Caco-2 (cell line): ENCODE measurements around the gene RNU1-1. TPM values are rescaled to one million over a fixed set of nuclear protein-coding genes. Genes with fewer than 3 reads are reported as not detected.
"Not testable (repeated sequence)": the region's sequence is repeated elsewhere in the genome, so short reads cannot be mapped to it uniquely, and the experiment has no call there.

ENCODE experiments used
- BruUV-seq: library from RNA; stranded (reverse); fragments of 400-500 nt; replicated peaks from 2 replicates; lab custom pipeline; 2021; lab: Mats Ljungman, UMichigan
- CTCF ChIA-PET: fragments of 300-600 bp; sonication (Branson Sonifier 250); formaldehyde crosslinking; loops from one replicate; lab custom pipeline; 2022; ENCODE audit warnings: antibody characterized with exemption; lab: Charles Lee
- POLR2A ChIA-PET: fragments of 300-600 bp; sonication (Branson Sonifier 250); formaldehyde crosslinking; loops from one replicate; lab custom pipeline; 2022; ENCODE audit warnings: antibody characterized with exemption; lab: Charles Lee
- DNase-seq, 2 experiments: peaks; one replicate each; pipeline versions ENCODE4 v3.0.0 to v3.0.0-alpha.2; 2020 to 2022
- H3K27me3 ChIP-seq: replicated peaks from 2 replicates; pipeline ENCODE4 v1.6.0; 2011; ENCODE audit warnings: low read length; ENCODE audit not compliant: control insufficient read depth, insufficient read depth
- H3K36me3 ChIP-seq: 2 replicates; pipeline ENCODE4 v1.5.1; 2011; ENCODE audit warnings: low read length; ENCODE audit not compliant: control insufficient read depth, insufficient read depth
- H3K4me1 ChIP-seq: fragments of 250-450 bp; sonication (Bioruptor Pico); 2 replicates; pipeline ENCODE4 v1.5.1; 2020; ENCODE audit warnings: mild to moderate bottlenecking
- H3K4me3 ChIP-seq: 2 replicates; pipeline ENCODE4 v1.5.1; 2011; ENCODE audit warnings: low read depth, mild to moderate bottlenecking, control low read depth, low read length
- H3K9me3 ChIP-seq: fragments of 250-450 bp; sonication (Bioruptor Pico); 2 replicates; pipeline ENCODE4 v1.5.1; 2020; ENCODE audit warnings: mild to moderate bottlenecking, moderate library complexity
- H3K27ac Mint-ChIP-seq: one replicate; pipeline ENCODE4 v1.8.0; 2022; ENCODE audit warnings: mixed read lengths; ENCODE audit not compliant: unreplicated experiment
- H3K27me3 Mint-ChIP-seq: one replicate; pipeline ENCODE4 v1.8.0; 2022; ENCODE audit warnings: mixed read lengths; ENCODE audit not compliant: insufficient read depth, unreplicated experiment
- H3K36me3 Mint-ChIP-seq: one replicate; pipeline ENCODE4 v1.8.0; 2022; ENCODE audit warnings: mild to moderate bottlenecking, mixed read lengths; ENCODE audit not compliant: insufficient read depth, unreplicated experiment
- H3K4me1 Mint-ChIP-seq: one replicate; pipeline ENCODE4 v1.8.0; 2022; ENCODE audit warnings: low read depth, mixed read lengths; ENCODE audit not compliant: unreplicated experiment
- H3K4me3 Mint-ChIP-seq: one replicate; pipeline ENCODE4 v1.8.0; 2022; ENCODE audit warnings: mild to moderate bottlenecking, moderate library complexity, mixed read lengths; ENCODE audit not compliant: unreplicated experiment
- H3K9me3 Mint-ChIP-seq: one replicate; pipeline ENCODE4 v1.8.0; 2022; ENCODE audit warnings: mixed read lengths; ENCODE audit not compliant: unreplicated experiment
- CTCF ChIP-seq, 2 experiments: fragments of 200-600 bp in 1 of 2; IDR thresholded peaks; 1 replicate in 1 of 2; 2 replicates in 1 of 2; pipeline versions ENCODE4 v1.5.1 to v1.8.0; 2011 to 2022; ENCODE audit warnings: antibody characterized with exemption in 1 of 2, control low read depth in 1 of 2, inconsistent platforms in 1 of 2, low read depth in 1 of 2, low read length in 1 of 2, mild to moderate bottlenecking in 1 of 2, moderate library complexity in 1 of 2; ENCODE audit not compliant: insufficient read depth in 1 of 2, severe bottlenecking in 1 of 2, unreplicated experiment in 1 of 2
- intact Hi-C: fragments of 100-400 bp; cut with micrococcal nuclease; formaldehyde crosslinking; loops from one replicate; pipeline ENCODE4 v1.10.0; 2022; ENCODE audit not compliant: unreplicated experiment
- total RNA-seq: library from RNA; stranded (reverse); gene quantifications from 2 replicates; pipeline ENCODE4 v1.2.3, GENCODE V29; 2022

RNU1-1 gene
- total RNA-seq, 1 experiment from 2014 or later: 1,622 TPM

DNA sequence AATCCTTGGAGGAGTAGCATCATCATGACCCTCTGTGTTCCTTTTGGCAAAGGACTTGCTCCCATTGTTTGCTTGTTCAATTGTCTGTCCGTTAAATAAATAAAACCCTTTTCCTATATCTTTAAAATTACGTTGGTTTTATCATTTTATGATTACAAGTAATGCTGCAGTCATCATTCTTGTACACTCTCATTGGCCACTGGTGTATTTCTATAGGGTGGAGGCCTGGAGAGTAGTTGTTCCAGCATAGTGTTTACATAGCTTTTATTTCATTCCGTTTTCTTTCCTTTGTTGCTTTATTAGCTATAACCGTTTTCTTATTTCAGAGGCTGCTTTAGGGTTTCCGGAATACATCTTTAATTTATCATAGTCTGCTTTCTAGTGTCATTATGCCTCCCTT lies 7.6 kb upstream of the RNU1-1 start:
- H3K4me3 Mint-ChIP-seq, H3K9me3 ChIP-seq, H3K36me3 ChIP-seq, CTCF ChIA-PET, POLR2A ChIA-PET, H3K27me3 ChIP-seq, H3K4me1 Mint-ChIP-seq, DNase-seq, H3K9me3 Mint-ChIP-seq, intact Hi-C loops, H3K4me3 ChIP-seq, H3K36me3 Mint-ChIP-seq, H3K27me3 Mint-ChIP-seq, H3K4me1 ChIP-seq, BruUV-seq, H3K27ac Mint-ChIP-seq: not testable (repeated sequence)

DNA sequence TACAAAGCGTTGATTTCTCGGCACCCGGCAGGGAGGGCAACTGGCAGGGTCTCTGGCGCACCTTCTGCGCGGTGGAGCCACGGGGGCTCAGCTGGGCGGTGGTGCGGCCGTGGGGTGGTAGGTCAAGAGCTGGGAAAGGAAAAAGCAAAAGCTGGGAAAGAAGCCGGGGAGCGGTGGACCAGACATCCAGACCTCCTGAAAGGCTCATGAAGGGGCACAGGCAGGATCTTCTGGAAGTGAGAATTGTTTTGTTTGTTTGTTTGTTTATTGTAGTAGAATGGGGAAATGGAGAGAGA lies 7.2 kb upstream of the RNU1-1 start:
- intact Hi-C loops: no loop called here
- H3K4me1 ChIP-seq: no peaks in the 10 kb centered on the region
- H3K36me3 Mint-ChIP-seq: no peaks in the 10 kb centered on the region
- no peaks in the 10 kb centered on the region for H3K27me3 Mint-ChIP-seq
- no peak for TF ChIP-seq CTCF (IDR thresholded peaks at IDR 0.05; ENCODE audit: insufficient read depth in 1 of 2, low read depth in 1 of 2, low read length in 1 of 2, severe bottlenecking in 1 of 2, unreplicated experiment in 1 of 2)
- CTCF ChIA-PET: no interaction called here
- no peak overlapping the region for H3K4me3 ChIP-seq
- DNase-seq: no peak
- POLR2A ChIA-PET: no interaction called here
- H3K4me1 Mint-ChIP-seq: no peaks in the 10 kb centered on the region
- no peaks in the 10 kb centered on the region for H3K27me3 ChIP-seq
- BruUV-seq: no TSS peak
- no peak overlapping the region for H3K4me3 Mint-ChIP-seq
- no peak overlapping the region for H3K27ac Mint-ChIP-seq
- H3K36me3 ChIP-seq: no peaks in the 10 kb centered on the region
- H3K9me3 ChIP-seq: no peaks in the 10 kb centered on the region
- no peaks in the 10 kb centered on the region for H3K9me3 Mint-ChIP-seq

GRCh38 chr1:16520435-16521287 lies 6.6 kb upstream of the RNU1-1 start:
- POLR2A ChIA-PET, H3K27me3 Mint-ChIP-seq, H3K27me3 ChIP-seq, BruUV-seq, H3K9me3 Mint-ChIP-seq, H3K27ac Mint-ChIP-seq, H3K36me3 Mint-ChIP-seq, H3K4me3 Mint-ChIP-seq, DNase-seq, H3K9me3 ChIP-seq, H3K36me3 ChIP-seq, H3K4me3 ChIP-seq, intact Hi-C loops, H3K4me1 ChIP-seq, H3K4me1 Mint-ChIP-seq, CTCF ChIA-PET: not testable (repeated sequence)

DNA sequence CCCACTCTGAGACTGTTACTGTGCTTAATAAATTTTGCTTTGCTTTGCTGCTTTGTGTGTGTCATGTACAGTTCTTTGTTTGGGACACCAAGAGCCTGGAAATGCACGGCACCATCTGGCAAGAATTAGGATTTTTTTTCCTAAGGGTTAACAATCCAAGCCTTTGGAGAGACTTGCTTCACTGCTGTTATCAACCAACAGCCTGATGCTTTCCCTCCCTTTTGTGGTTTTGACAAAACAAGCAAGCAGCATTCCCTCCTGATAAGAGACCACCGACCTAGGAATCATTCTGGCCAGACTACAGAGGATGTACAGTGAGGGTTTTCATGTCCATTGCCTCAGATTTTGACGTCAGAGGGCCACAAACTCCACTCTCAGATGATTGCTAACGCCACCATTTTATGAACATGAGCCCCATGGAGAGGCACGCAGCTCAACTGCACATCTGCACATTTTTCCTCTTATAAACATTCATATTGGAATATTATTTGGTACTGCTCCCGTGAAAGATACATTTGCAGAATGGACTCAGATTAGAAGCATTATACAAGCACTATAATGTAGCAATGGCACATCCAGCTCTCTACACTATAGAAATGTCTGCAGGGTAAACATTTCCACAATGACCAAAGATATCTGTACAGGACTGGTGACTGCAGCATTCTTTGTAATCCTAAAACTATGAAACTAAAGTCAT lies 5.3 kb upstream of the RNU1-1 start:
- intact Hi-C loops, BruUV-seq, CTCF ChIA-PET, H3K4me1 Mint-ChIP-seq, H3K27me3 ChIP-seq, H3K9me3 ChIP-seq, H3K36me3 Mint-ChIP-seq, POLR2A ChIA-PET, H3K27me3 Mint-ChIP-seq, H3K4me1 ChIP-seq, H3K4me3 Mint-ChIP-seq, H3K9me3 Mint-ChIP-seq, H3K4me3 ChIP-seq, H3K27ac Mint-ChIP-seq, DNase-seq, H3K36me3 ChIP-seq: not testable (repeated sequence)

GRCh38 chr1:16518913-16519254 lies 4.8 kb upstream of the RNU1-1 start:
- DNase-seq, H3K9me3 ChIP-seq, CTCF ChIA-PET, intact Hi-C loops, POLR2A ChIA-PET, H3K4me1 Mint-ChIP-seq, H3K4me1 ChIP-seq, BruUV-seq, H3K9me3 Mint-ChIP-seq, H3K4me3 ChIP-seq, H3K36me3 ChIP-seq, H3K27me3 ChIP-seq, H3K27me3 Mint-ChIP-seq, H3K36me3 Mint-ChIP-seq, H3K4me3 Mint-ChIP-seq, H3K27ac Mint-ChIP-seq: not testable (repeated sequence)

- H3K9me3 ChIP-seq, H3K36me3 ChIP-seq, DNase-seq, H3K36me3 Mint-ChIP-seq, H3K9me3 Mint-ChIP-seq, intact Hi-C loops, H3K4me3 ChIP-seq, H3K4me1 Mint-ChIP-seq, H3K27me3 ChIP-seq, H3K27ac Mint-ChIP-seq, BruUV-seq, H3K27me3 Mint-ChIP-seq, CTCF ChIA-PET, H3K4me3 Mint-ChIP-seq, H3K4me1 ChIP-seq: not testable (repeated sequence)
- POLR2A ChIA-PET: interaction anchor here (0.5 kb wide), 1 partner anchor 704 kb away, joined by 3 read pairs; no protein-coding TSS in a partner anchor
Observed at GRCh38 chr1:16516694-16517410, 2.8 kb upstream of the RNU1-1 start.
